SU-DHL-6 (cell line): ENCODE measurements around the gene PSMF1.

Experiments
- H2AFZ ChIP-seq: fragments of 200-600 bp; sonication (generic); 2 replicates; pipeline ENCODE4 v1.6.1; 2014; ENCODE audit warnings: low read depth, mild to moderate bottlenecking, moderate library complexity, mixed read lengths, antibody characterized with exemption, low read length; ENCODE audit not compliant: severe bottlenecking
- H3F3A ChIP-seq: fragments of 200-600 bp; shearing (Covaris generic); 2 replicates; pipeline ENCODE4 v1.6.0; 2016; ENCODE audit warnings: antibody characterized with exemption, mild to moderate bottlenecking; ENCODE audit not compliant: insufficient read depth
- H3K27ac ChIP-seq: fragments of 200-600 bp; sonication (generic); 2 replicates; pipeline ENCODE4 v1.5.1; 2016; ENCODE audit warnings: low read depth, mild to moderate bottlenecking, low read length, moderate library complexity, mixed read lengths
- H3K27me3 ChIP-seq: fragments of 200-600 bp; sonication (generic), shearing (Covaris generic); 2 replicates; pipeline ENCODE4 v1.6.0; 2014; ENCODE audit warnings: mild to moderate bottlenecking, low read length
- H3K36me3 ChIP-seq: fragments of 200-600 bp; sonication (generic); 2 replicates; pipeline ENCODE4 v1.6.1; 2014; ENCODE audit warnings: mild to moderate bottlenecking, low read length, mixed read lengths
- H3K4me2 ChIP-seq: fragments of 300-600, 200-600 bp; shearing (Covaris generic), sonication (generic); 2 replicates; pipeline ENCODE4 v1.6.0; 2014; ENCODE audit warnings: low read length, low read depth, mild to moderate bottlenecking; ENCODE audit not compliant: poor library complexity, severe bottlenecking
- H3K4me3 ChIP-seq: fragments of 200-600 bp; sonication (generic); 2 replicates; pipeline ENCODE4 v1.5.1; 2014; ENCODE audit warnings: antibody characterized with exemption, low read length, mild to moderate bottlenecking, mixed read lengths; ENCODE audit not compliant: insufficient read depth, poor library complexity, severe bottlenecking
- H3K79me2 ChIP-seq: fragments of 200-600 bp; sonication (generic); 2 replicates; pipeline ENCODE4 v1.6.1; 2014; ENCODE audit warnings: mild to moderate bottlenecking, low read length, moderate library complexity; ENCODE audit not compliant: insufficient read depth
- H3K9ac ChIP-seq: fragments of 200-600 bp; sonication (generic); 2 replicates; pipeline ENCODE4 v1.7.0; 2014; ENCODE audit warnings: mild to moderate bottlenecking, low read length
- H3K9me2 ChIP-seq: fragments of 200-600 bp; sonication (generic); replicated peaks from 2 replicates; pipeline ENCODE4 v1.6.1; 2014; ENCODE audit warnings: low read length; ENCODE audit not compliant: insufficient read depth
- H3K9me3 ChIP-seq: fragments of 200-600 bp; sonication (generic); 2 replicates; pipeline ENCODE4 v1.6.1; 2014; ENCODE audit warnings: low read length, mixed read lengths; ENCODE audit not compliant: insufficient read depth
- H4K20me1 ChIP-seq: fragments of 200-600 bp; sonication (generic); 2 replicates; pipeline ENCODE4 v1.6.1; 2014; ENCODE audit warnings: low read depth, mild to moderate bottlenecking, antibody characterized with exemption, low read length, moderate library complexity, mixed read lengths
- EZH2phosphoT487 ChIP-seq: fragments of 200-600 bp; sonication (generic), shearing (Covaris generic); conservative IDR thresholded peaks from 2 replicates; pipeline ENCODE4 v1.6.1; 2018; ENCODE audit warnings: mild to moderate bottlenecking, antibody characterized with exemption, low read length, moderate library complexity, mixed read lengths
- TF ChIP-seq, protein P1 (sequence below): fragments of 200-600 bp; sonication (generic); IDR thresholded peaks from one replicate; pipeline ENCODE4 v1.5.1; 2017; ENCODE audit warnings: antibody characterized with exemption, mild to moderate bottlenecking, low read length, moderate library complexity; ENCODE audit not compliant: insufficient read depth, poor library complexity, severe bottlenecking

Gene PSMF1

DNA sequence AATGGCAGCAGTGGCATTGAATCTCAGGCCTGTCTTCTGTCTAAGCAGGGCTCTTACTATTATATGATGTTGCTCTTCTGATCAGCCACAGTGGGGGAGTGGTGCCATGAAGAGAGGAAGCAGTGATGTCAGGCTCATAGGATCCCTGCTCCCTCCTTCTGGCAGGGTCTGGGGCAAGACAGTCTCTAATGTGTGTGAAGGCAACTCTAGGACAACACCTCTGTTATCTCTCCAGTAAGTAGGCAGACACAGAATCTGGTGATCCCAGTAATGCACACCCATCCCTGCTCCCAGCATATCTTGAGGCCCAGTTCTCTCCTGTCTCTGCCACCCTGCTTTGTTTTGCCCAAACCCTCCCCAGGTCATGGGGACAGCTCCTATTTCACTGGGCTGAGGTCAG is 93.6 kb downstream of the PSMF1 start:
- Histone ChIP-seq H3K4me3 (no peak overlapping the region), H3K27ac (no peak overlapping the region), H3K9me3 (no peaks in the 10 kb centered on the region), H3K4me2 (no peak overlapping the region), H3K9ac (no peak overlapping the region), H3K9me2 (no peaks in the 10 kb centered on the region), H3K27me3 (no peaks in the 10 kb centered on the region), H3F3A (no peaks in the 10 kb centered on the region), H2AFZ (no peak overlapping the region), H3K36me3 (no peaks in the 10 kb centered on the region), H3K79me2 (no peaks in the 10 kb centered on the region), H4K20me1 (no peaks in the 10 kb centered on the region)
- TF ChIP-seq, protein P1, sequence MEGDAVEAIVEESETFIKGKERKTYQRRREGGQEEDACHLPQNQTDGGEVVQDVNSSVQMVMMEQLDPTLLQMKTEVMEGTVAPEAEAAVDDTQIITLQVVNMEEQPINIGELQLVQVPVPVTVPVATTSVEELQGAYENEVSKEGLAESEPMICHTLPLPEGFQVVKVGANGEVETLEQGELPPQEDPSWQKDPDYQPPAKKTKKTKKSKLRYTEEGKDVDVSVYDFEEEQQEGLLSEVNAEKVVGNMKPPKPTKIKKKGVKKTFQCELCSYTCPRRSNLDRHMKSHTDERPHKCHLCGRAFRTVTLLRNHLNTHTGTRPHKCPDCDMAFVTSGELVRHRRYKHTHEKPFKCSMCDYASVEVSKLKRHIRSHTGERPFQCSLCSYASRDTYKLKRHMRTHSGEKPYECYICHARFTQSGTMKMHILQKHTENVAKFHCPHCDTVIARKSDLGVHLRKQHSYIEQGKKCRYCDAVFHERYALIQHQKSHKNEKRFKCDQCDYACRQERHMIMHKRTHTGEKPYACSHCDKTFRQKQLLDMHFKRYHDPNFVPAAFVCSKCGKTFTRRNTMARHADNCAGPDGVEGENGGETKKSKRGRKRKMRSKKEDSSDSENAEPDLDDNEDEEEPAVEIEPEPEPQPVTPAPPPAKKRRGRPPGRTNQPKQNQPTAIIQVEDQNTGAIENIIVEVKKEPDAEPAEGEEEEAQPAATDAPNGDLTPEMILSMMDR = no peak
- no peak for TF ChIP-seq EZH2phosphoT487

DNA sequence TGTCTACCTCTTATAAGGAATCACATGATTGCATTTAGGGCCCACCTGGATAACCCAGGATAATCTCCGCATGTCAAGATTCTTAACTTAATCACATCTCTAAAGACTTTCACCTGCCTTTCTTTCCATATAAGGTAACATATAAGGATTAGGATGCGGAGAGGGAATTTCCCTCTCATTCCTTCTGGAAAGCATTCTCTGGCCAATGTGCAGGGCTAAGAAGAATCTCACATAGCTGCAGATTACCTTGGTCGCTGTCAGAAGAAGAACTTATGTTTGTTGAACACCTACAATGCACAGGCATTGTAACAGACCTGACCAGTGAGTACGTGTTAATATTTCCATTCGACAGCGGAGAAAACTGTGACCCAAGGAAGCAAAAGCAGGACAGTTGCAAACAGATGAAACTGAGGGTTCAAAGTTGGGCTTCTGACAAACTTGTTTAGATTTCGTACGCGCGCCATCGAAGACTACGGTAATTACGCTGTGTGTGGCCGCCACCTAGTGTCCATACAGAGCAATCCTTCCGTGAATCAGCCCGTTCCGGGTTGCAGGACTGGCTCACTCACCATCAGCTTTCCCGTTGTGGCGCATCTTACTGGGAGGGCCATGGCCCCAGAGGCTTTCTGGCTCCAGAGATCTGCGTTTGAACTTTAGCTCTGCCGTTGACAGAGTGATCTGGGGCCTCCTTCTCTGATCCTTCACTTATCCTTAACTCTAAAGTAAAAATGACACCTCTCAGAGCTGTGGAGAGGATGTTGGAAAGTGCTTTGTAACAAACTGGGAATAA is 94.4 kb downstream of the PSMF1 start:
- Histone ChIP-seq H3K79me2 (no peaks in the 10 kb centered on the region), H3K27me3 (no peaks in the 10 kb centered on the region), H3K4me2 (no peak overlapping the region), H3K27ac (no peak overlapping the region), H3K4me3 (no peak overlapping the region), H4K20me1 (no peaks in the 10 kb centered on the region), H3K36me3 (no peaks in the 10 kb centered on the region), H3K9me2 (no peaks in the 10 kb centered on the region), H3K9ac (no peak overlapping the region), H3K9me3 (no peaks in the 10 kb centered on the region), H2AFZ (no peak overlapping the region), H3F3A (no peaks in the 10 kb centered on the region)
- TF ChIP-seq, protein P1 = peak; percentile 58
- no peak for TF ChIP-seq EZH2phosphoT487

DNA sequence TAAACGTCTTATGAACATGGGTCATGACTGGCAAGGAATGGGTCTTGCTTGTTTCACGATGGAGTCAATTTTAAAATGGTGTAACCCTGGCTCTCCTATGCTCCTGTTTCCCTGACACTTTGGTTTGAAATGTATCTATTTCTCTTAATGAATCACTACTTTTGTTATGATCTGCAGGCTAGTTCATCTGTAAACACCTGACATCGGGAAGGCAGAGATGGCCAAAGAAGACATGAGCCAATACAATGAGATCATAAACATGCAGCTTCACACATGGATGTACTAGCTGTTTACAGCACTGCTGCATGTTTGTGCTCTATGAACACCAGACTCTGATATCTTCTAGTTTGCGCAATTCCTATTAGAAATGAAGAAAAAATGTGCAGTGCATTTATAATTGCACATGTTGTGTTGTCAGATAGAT is 96.4 kb downstream of the PSMF1 start:
- TF ChIP-seq EZH2phosphoT487 = no peak
- TF ChIP-seq, protein P1 = no peak

More for the DNA sequence above, 96.4 kb downstream of the PSMF1 start:
- Histone ChIP-seq H2AFZ (no peak overlapping the region), H3K9ac (no peak overlapping the region), H3F3A (no peaks in the 10 kb centered on the region), H3K4me3 (no peak overlapping the region), H3K79me2 (no peaks in the 10 kb centered on the region), H4K20me1 (no peaks in the 10 kb centered on the region), H3K4me2 (no peak overlapping the region), H3K9me2 (no peaks in the 10 kb centered on the region), H3K27ac (no peak overlapping the region), H3K9me3 (no peaks in the 10 kb centered on the region), H3K36me3 (no peaks in the 10 kb centered on the region), H3K27me3 (no peaks in the 10 kb centered on the region)
